Mammary epithelial cell (primary cell): ENCODE measurements around the gene ZNF708.
"Not testable (repeated sequence)": the region's sequence is repeated elsewhere in the genome, so short reads cannot be mapped to it uniquely, and the experiment has no call there.

ENCODE experiments used
- CTCF ChIP-seq, 2 donors: IDR thresholded peaks in 1 of 2; conservative IDR thresholded peaks in 1 of 2; 2 replicates each; pipeline ENCODE4 v1.5.1; 2011 to 2012; ENCODE audit warnings: inconsistent platforms in 2 of 2, low read length in 2 of 2, mild to moderate bottlenecking in 2 of 2, control low read depth in 1 of 2, low read depth in 1 of 2; ENCODE audit not compliant: insufficient read depth in 1 of 2; ENCODE audit errors: extremely low read depth in 1 of 2
- EZH2 ChIP-seq: IDR thresholded peaks from 2 replicates; pipeline ENCODE4 v1.6.1; 2012; ENCODE audit warnings: low read length, inconsistent platforms, borderline replicate concordance

- TF ChIP-seq CTCF (conservative IDR thresholded peaks at IDR 0.05 in 1 of 2, IDR thresholded peaks at IDR 0.05 in 1 of 2; ENCODE audit: extremely low read depth in 1 of 2, insufficient read depth in 1 of 2, low read depth in 1 of 2, low read length in 2 of 2); EZH2: not testable (repeated sequence)
These were observed 22.2 kb downstream of the ZNF708 start for GRCh38 chr19:21306881-21307479.
